Activated CD8-positive, alpha-beta memory T cell treated with anti-CD3 and anti-CD28 coated beads, Interleukin-2, amount 10 ng/mL, durations not matched to agents 7 days and 5 days (primary cell): ENCODE data around the gene SLC47A1. TPM values are rescaled to one million over a fixed set of nuclear protein-coding genes. Genes with fewer than 3 reads are reported as not detected.
"Not testable (repeated sequence)": the region's sequence is repeated elsewhere in the genome, so short reads cannot be mapped to it uniquely, and the experiment has no call there.

Source experiments
- ATAC-seq: fragments of 150-1000 bp; cut with Tn5 transposase; one replicate; pipeline ENCODE4 v1.10.0; 2021; ENCODE audit warnings: moderate library complexity
- CTCF ChIA-PET: fragments of 350-600 bp; sonication (Branson Sonifier 250); formaldehyde crosslinking; loops from one replicate; lab custom pipeline; 2021; ENCODE audit warnings: antibody characterized with exemption; lab: Charles Lee
- DNase-seq: peaks from one replicate; pipeline ENCODE4 v3.0.0-alpha.2; 2020
- H3K27ac Mint-ChIP-seq: one replicate; pipeline ENCODE4 v1.8.0; 2021; ENCODE audit warnings: mild to moderate bottlenecking, mixed read lengths
- H3K27me3 Mint-ChIP-seq: one replicate; pipeline ENCODE4 v1.8.0; 2021; ENCODE audit warnings: mixed read lengths
- H3K36me3 Mint-ChIP-seq: one replicate; pipeline ENCODE4 v1.8.0; 2021; ENCODE audit warnings: mild to moderate bottlenecking, mixed read lengths
- H3K4me1 Mint-ChIP-seq: one replicate; pipeline ENCODE4 v1.8.0; 2021; ENCODE audit warnings: mixed read lengths
- H3K4me3 Mint-ChIP-seq: one replicate; pipeline ENCODE4 v1.8.0; 2021; ENCODE audit warnings: mild to moderate bottlenecking, moderate library complexity, mixed read lengths
- H3K9me3 Mint-ChIP-seq: one replicate; pipeline ENCODE4 v1.8.0; 2022; ENCODE audit warnings: low read depth, mixed read lengths
- total RNA-seq, 2 experiments: library from RNA; stranded (reverse); gene quantifications; one replicate each; pipeline ENCODE4 v1.2.3, GENCODE V29; 2021

SLC47A1 gene
- total RNA-seq, 2 experiments from 2014 or later, result 0.19 TPM; not detected in 1

GRCh38 chr17:19578545-19578944, 44.9 kb downstream of the SLC47A1 start:
- H3K27me3 Mint-ChIP-seq, result peaks cover 41% of the 10 kb centered on the region
- no peaks in the 10 kb centered on the region for H3K9me3 Mint-ChIP-seq
- ATAC-seq (no peak), DNase-seq (no peak)
- H3K27ac Mint-ChIP-seq, result no peak overlapping the region
- CTCF ChIA-PET, result no interaction called here
- H3K36me3 Mint-ChIP-seq, result no peaks in the 10 kb centered on the region
- H3K4me3 Mint-ChIP-seq, result no peak overlapping the region
- no peaks in the 10 kb centered on the region for H3K4me1 Mint-ChIP-seq

GRCh38 chr17:19579192-19579761, 45.6 kb downstream of the SLC47A1 start:
- Mint-ChIP-seq H3K27ac (no peak overlapping the region), H3K4me3 (no peak overlapping the region), H3K9me3 (no peaks in the 10 kb centered on the region), H3K36me3 (no peaks in the 10 kb centered on the region), H3K27me3 (peaks cover 44% of the 10 kb centered on the region), H3K4me1 (no peaks in the 10 kb centered on the region)
- ATAC-seq, result no peak
- no peak for DNase-seq
- CTCF ChIA-PET, result no interaction called here

- CTCF ChIA-PET, result no interaction called here
- Mint-ChIP-seq H3K4me3 (no peak overlapping the region), H3K4me1 (no peaks in the 10 kb centered on the region), H3K36me3 (no peaks in the 10 kb centered on the region), H3K27me3 (peaks cover 44% of the 10 kb centered on the region), H3K9me3 (no peaks in the 10 kb centered on the region), H3K27ac (no peak overlapping the region)
- ATAC-seq (no peak), DNase-seq (no peak)
Measured at GRCh38 chr17:19579867-19580565, 46.4 kb downstream of the SLC47A1 start.

- not testable (repeated sequence) for H3K4me3 Mint-ChIP-seq, ATAC-seq, H3K9me3 Mint-ChIP-seq, H3K36me3 Mint-ChIP-seq, H3K27ac Mint-ChIP-seq, DNase-seq, H3K4me1 Mint-ChIP-seq
- H3K27me3 Mint-ChIP-seq, result peaks cover 44% of the 10 kb centered on the region
- CTCF ChIA-PET, result interaction anchor here (0.6 kb wide), 1 partner anchor 182 kb away, joined by 3 read pairs; no protein-coding TSS in a partner anchor
Measured at GRCh38 chr17:19580566-19580920, 46.9 kb downstream of the SLC47A1 start.

GRCh38 chr17:19582152-19582551, 48.5 kb downstream of the SLC47A1 start:
- CTCF ChIA-PET, ATAC-seq, H3K9me3 Mint-ChIP-seq, DNase-seq, H3K27ac Mint-ChIP-seq, H3K4me1 Mint-ChIP-seq, H3K4me3 Mint-ChIP-seq, H3K36me3 Mint-ChIP-seq: not testable (repeated sequence)
- H3K27me3 Mint-ChIP-seq, result peaks cover 44% of the 10 kb centered on the region

GRCh38 chr17:19583871-19584270, 50.2 kb downstream of the SLC47A1 start:
- peaks cover 29% of the 10 kb centered on the region for H3K27me3 Mint-ChIP-seq
- no peaks in the 10 kb centered on the region for H3K36me3 Mint-ChIP-seq
- H3K9me3 Mint-ChIP-seq, result no peaks in the 10 kb centered on the region
- ATAC-seq (no peak), DNase-seq (no peak)
- CTCF ChIA-PET, result interaction anchor here (2.1 kb wide), 1 partner anchor 161 kb away, joined by 5 read pairs; no protein-coding TSS in a partner anchor
- no peak overlapping the region for H3K4me3 Mint-ChIP-seq
- no peak overlapping the region for H3K27ac Mint-ChIP-seq
- no peaks in the 10 kb centered on the region for H3K4me1 Mint-ChIP-seq

GRCh38 chr17:19590451-19590850, 56.8 kb downstream of the SLC47A1 start:
- no peaks in the 10 kb centered on the region for H3K9me3 Mint-ChIP-seq
- DNase-seq, result no peak
- no peak overlapping the region for H3K4me3 Mint-ChIP-seq
- H3K27ac Mint-ChIP-seq, result no peak overlapping the region
- H3K4me1 Mint-ChIP-seq, result no peaks in the 10 kb centered on the region
- no peaks in the 10 kb centered on the region for H3K36me3 Mint-ChIP-seq
- CTCF ChIA-PET, result no interaction called here
- no peaks in the 10 kb centered on the region for H3K27me3 Mint-ChIP-seq
- no peak for ATAC-seq

- no peak overlapping the region for H3K4me3 Mint-ChIP-seq
- no peaks in the 10 kb centered on the region for H3K36me3 Mint-ChIP-seq
- H3K9me3 Mint-ChIP-seq, result no peaks in the 10 kb centered on the region
- H3K27me3 Mint-ChIP-seq, result no peaks in the 10 kb centered on the region
- CTCF ChIA-PET, result no interaction called here
- H3K4me1 Mint-ChIP-seq, result no peaks in the 10 kb centered on the region
- no peak overlapping the region for H3K27ac Mint-ChIP-seq
- no peak for DNase-seq
- no peak for ATAC-seq
Measured at GRCh38 chr17:19590912-19591551, 57.4 kb downstream of the SLC47A1 start.

- CTCF ChIA-PET, result no interaction called here
- DNase-seq, result no peak
- no peaks in the 10 kb centered on the region for H3K27me3 Mint-ChIP-seq
- H3K27ac Mint-ChIP-seq, result no peak overlapping the region
- H3K4me1 Mint-ChIP-seq, result no peaks in the 10 kb centered on the region
- ATAC-seq, result no peak
- H3K36me3 Mint-ChIP-seq, result no peaks in the 10 kb centered on the region
- no peak overlapping the region for H3K4me3 Mint-ChIP-seq
- H3K9me3 Mint-ChIP-seq, result no peaks in the 10 kb centered on the region
Measured at GRCh38 chr17:19592316-19592715, 58.7 kb downstream of the SLC47A1 start.

- no peak for DNase-seq
- H3K36me3 Mint-ChIP-seq, result no peaks in the 10 kb centered on the region
- CTCF ChIA-PET, result no interaction called here
- no peaks in the 10 kb centered on the region for H3K9me3 Mint-ChIP-seq
- no peak overlapping the region for H3K27ac Mint-ChIP-seq
- no peak overlapping the region for H3K4me3 Mint-ChIP-seq
- no peaks in the 10 kb centered on the region for H3K27me3 Mint-ChIP-seq
- ATAC-seq, result no peak
- H3K4me1 Mint-ChIP-seq, result no peaks in the 10 kb centered on the region
Measured at GRCh38 chr17:19596869-19597268, 63.2 kb downstream of the SLC47A1 start.

GRCh38 chr17:19610311-19610710, 76.7 kb downstream of the SLC47A1 start:
- CTCF ChIA-PET, result no interaction called here
- Mint-ChIP-seq H3K4me3 (no peak overlapping the region), H3K27me3 (peaks cover 6% of the 10 kb centered on the region), H3K9me3 (no peaks in the 10 kb centered on the region), H3K27ac (no peak overlapping the region), H3K36me3 (no peaks in the 10 kb centered on the region), H3K4me1 (peaks cover 2% of the 10 kb centered on the region)
- no peak for ATAC-seq
- no peak for DNase-seq

- Mint-ChIP-seq H3K9me3 (no peaks in the 10 kb centered on the region), H3K4me3 (no peak overlapping the region), H3K27ac (no peak overlapping the region), H3K27me3 (peaks cover 6% of the 10 kb centered on the region), H3K4me1 (peaks cover 2% of the 10 kb centered on the region), H3K36me3 (no peaks in the 10 kb centered on the region)
- DNase-seq, result no peak
- no peak for ATAC-seq
- CTCF ChIA-PET, result interaction anchor here (0.9 kb wide), 1 partner anchor 37 kb away, joined by 3 read pairs; no protein-coding TSS in a partner anchor
Measured at GRCh38 chr17:19610879-19611278, 77.2 kb downstream of the SLC47A1 start.

GRCh38 chr17:19613979-19614378, 80.3 kb downstream of the SLC47A1 start:
- Mint-ChIP-seq H3K4me1 (peaks cover 2% of the 10 kb centered on the region), H3K27me3 (peaks cover 9% of the 10 kb centered on the region), H3K27ac (no peak overlapping the region), H3K4me3 (no peak overlapping the region), H3K9me3 (peaks cover 7% of the 10 kb centered on the region), H3K36me3 (peaks cover 3% of the 10 kb centered on the region)
- no peak for ATAC-seq
- DNase-seq, result no peak
- CTCF ChIA-PET, result interaction anchor here (1.1 kb wide), 1 partner anchor 9 kb away, joined by 3 read pairs; no protein-coding TSS in a partner anchor

- no peak for DNase-seq
- no peak overlapping the region for H3K4me3 Mint-ChIP-seq
- peaks cover 9% of the 10 kb centered on the region for H3K27me3 Mint-ChIP-seq
- CTCF ChIA-PET, result no interaction called here
- H3K4me1 Mint-ChIP-seq, result peaks cover 2% of the 10 kb centered on the region
- no peak for ATAC-seq
- H3K9me3 Mint-ChIP-seq, result peaks cover 16% of the 10 kb centered on the region
- peaks cover 5% of the 10 kb centered on the region for H3K36me3 Mint-ChIP-seq
- no peak overlapping the region for H3K27ac Mint-ChIP-seq
Measured at GRCh38 chr17:19614900-19615299, 81.2 kb downstream of the SLC47A1 start.
